Heart left ventricle (tissue), 16 donors: ENCODE measurements around the gene HPSE2. TPM values are rescaled to one million over a fixed set of nuclear protein-coding genes. Genes with fewer than 3 reads are reported as not detected.

ENCODE experiments used
- ATAC-seq, 4 donors: fragments of 200-7000 bp; cut with Tn5 transposase; one replicate each; pipeline ENCODE4 v1.9.1; 2020 to 2022; ENCODE audit warnings: moderate library complexity in 4 of 4, mild to moderate bottlenecking in 3 of 4, moderate number of reproducible peaks in 1 of 4
- DNase-seq, 5 donors: peaks; one replicate each; pipeline ENCODE4 v3.0.0-alpha.2; 2020
- H3K27ac ChIP-seq, 12 donors: fragments of 200-600 bp; sonication (generic) in 4 of 12; one replicate each; pipeline versions ENCODE4 v1.5.0 to v1.8.0; 2016 to 2022; ENCODE audit warnings: mild to moderate bottlenecking in 2 of 12
- H3K27me3 ChIP-seq, 9 donors: fragments of 200-600 bp; sonication (generic) in 2 of 9; one replicate each; pipeline versions ENCODE4 v1.5.1 to v1.8.0; 2016 to 2022; ENCODE audit warnings: mild to moderate bottlenecking in 3 of 9
- H3K36me3 ChIP-seq, 9 donors: fragments of 200-600 bp; sonication (generic) in 2 of 9; one replicate each; pipeline versions ENCODE4 v1.5.0 to v1.8.0; 2018 to 2022; ENCODE audit warnings: mild to moderate bottlenecking in 2 of 9
- H3K4me1 ChIP-seq, 12 donors: fragments of 200-600 bp; sonication (generic) in 4 of 12; one replicate each; pipeline versions ENCODE4 v1.5.0 to v1.8.0; 2016 to 2022; ENCODE audit warnings: mild to moderate bottlenecking in 3 of 12
- H3K4me3 ChIP-seq, 12 donors: fragments of 200-600 bp; sonication (generic) in 4 of 12; one replicate each; pipeline versions ENCODE4 v1.5.0 to v1.8.0; 2017 to 2022; ENCODE audit warnings: mild to moderate bottlenecking in 9 of 12, moderate library complexity in 4 of 12
- H3K9me3 ChIP-seq, 12 donors: fragments of 200-600 bp; sonication (generic) in 4 of 12; one replicate each; pipeline versions ENCODE4 v1.5.0 to v1.8.0; 2016 to 2022; ENCODE audit warnings: mild to moderate bottlenecking in 1 of 12
- POLR2A ChIP-seq, 2 donors: fragments of 450-650 bp; IDR thresholded peaks; one replicate each; pipeline ENCODE4 v1.6.1; 2017; ENCODE audit warnings: antibody characterized with exemption in 2 of 2, mild to moderate bottlenecking in 2 of 2, moderate library complexity in 2 of 2
- WGBS, 4 donors: extraction: QIAGEN DNeasy Blood & Tissue Kit in 2 of 4; methylation state at CpG; one replicate each; pipeline versions ENCODE4 v1.1.5 to v1.1.7; 2013 to 2018; 5-methylcytosine and 5-hydroxymethylcytosine counted together
- intact Hi-C, 10 donors: fragments of 100-400 bp; cut with DNase I; formaldehyde crosslinking; loops; one replicate each; pipeline versions ENCODE4 v1.11.1 to v1.14.2; 2022
- polyA plus RNA-seq, 2 donors: library from polyadenylated mRNA; stranded (reverse); fragments of 200-250 nt; gene quantifications; one replicate each; pipeline ENCODE4 v1.2.3, GENCODE V29; 2013
- total RNA-seq, 9 donors: library from RNA; depleted of rRNA in 2 of 9; stranded (reverse); fragments of >200 nt in 2 of 9; fragmentation: NEBNext Ultra II Directional in 3 of 9; extraction: Animal tissue kit (Norgen Biotek cat#: 25700) in 3 of 9; gene quantifications; one replicate each; pipeline versions ENCODE4 v1.1.0 to v1.2.4, GENCODE V29; 2016 to 2023
- TF ChIP-seq, protein P1 (sequence below), 12 donors: fragments of 200-600 bp; sonication (generic) in 4 of 12; IDR thresholded peaks; one replicate each; pipeline versions ENCODE4 v1.5.0 to v1.8.0; 2018 to 2022; ENCODE audit warnings: antibody characterized with exemption in 12 of 12, mild to moderate bottlenecking in 5 of 12
- donor health status: ischemic (EF 13 %, LVEDD 7.1; RV severe dilation, severe dysfunction).
- donor health status: healthy with polysubstance abuse.
- donor health status: DM: no; HTN: yes; CAD: no.
- donor health status: DM: no; HTN: no; CAD: no.
- donor health status: ischemic (EF 25% LVEDD 6.9; RV normal size, moderate dysfunction).
- donor health status: ischemic (EF 25% LVEDD 5.7; RV mildly dilated, moderate dysfunction).
- donor health status: healthy.
- donor health status: DM: yes; HTN: yes; CAD: no.
- donor health status: ischemic (EF 35%, LVEDD 5.7; RV mildly dilated, moderate dysfunction).
- donor health status: nonischemic (EF 11% LVEDD 7.7; RV severe dilation, severe dysfunction).
- donor health status: DM: yes; HTN: yes; CAD: no.
- donor health status: PGD.
- donor health status: ischemic (EF 29% LVEDD 5.4; RV normal size, mild dysfunction).
- donor health status: nonischemic (EF 23%, LVEDD 6.1; RV moderate dilation, normal function).

Gene HPSE2
- total and polyA plus RNA-seq, 11 donors = 0.06 to 0.18 (median 0.12) TPM; not detected in 3

DNA sequence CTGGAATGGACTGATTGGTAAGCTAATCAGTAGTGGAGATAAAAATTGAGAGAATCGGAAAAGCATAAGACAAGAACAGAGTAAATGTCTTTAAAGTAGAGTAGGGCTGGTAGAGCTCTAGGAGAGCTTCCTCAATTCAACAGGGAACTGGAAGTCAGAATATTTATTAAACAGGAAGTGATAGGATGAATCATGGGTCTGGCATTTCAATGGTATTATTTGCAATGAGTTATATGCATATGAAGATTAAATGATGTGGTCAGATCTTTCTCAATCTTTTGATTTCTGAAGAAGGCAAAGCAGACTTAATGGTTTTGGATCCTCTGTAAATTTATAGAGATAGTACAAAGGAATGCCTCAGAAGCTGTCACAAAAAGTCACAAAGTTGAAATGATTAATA, 349.0 kb downstream of the HPSE2 start:
- intact Hi-C loops = no loop called here
- ATAC-seq (no peak), DNase-seq (no peak)
- peaks cover 0 to 4% (median 0%) of the 10 kb centered on the region in 9 donors for H3K27me3 ChIP-seq
- no peaks in the 10 kb centered on the region for H3K9me3 ChIP-seq
- no peak overlapping the region for H3K27ac ChIP-seq
- H3K36me3 ChIP-seq = no peaks in the 10 kb centered on the region
- H3K4me3 ChIP-seq = no peak overlapping the region
- TF ChIP-seq, protein P1, sequence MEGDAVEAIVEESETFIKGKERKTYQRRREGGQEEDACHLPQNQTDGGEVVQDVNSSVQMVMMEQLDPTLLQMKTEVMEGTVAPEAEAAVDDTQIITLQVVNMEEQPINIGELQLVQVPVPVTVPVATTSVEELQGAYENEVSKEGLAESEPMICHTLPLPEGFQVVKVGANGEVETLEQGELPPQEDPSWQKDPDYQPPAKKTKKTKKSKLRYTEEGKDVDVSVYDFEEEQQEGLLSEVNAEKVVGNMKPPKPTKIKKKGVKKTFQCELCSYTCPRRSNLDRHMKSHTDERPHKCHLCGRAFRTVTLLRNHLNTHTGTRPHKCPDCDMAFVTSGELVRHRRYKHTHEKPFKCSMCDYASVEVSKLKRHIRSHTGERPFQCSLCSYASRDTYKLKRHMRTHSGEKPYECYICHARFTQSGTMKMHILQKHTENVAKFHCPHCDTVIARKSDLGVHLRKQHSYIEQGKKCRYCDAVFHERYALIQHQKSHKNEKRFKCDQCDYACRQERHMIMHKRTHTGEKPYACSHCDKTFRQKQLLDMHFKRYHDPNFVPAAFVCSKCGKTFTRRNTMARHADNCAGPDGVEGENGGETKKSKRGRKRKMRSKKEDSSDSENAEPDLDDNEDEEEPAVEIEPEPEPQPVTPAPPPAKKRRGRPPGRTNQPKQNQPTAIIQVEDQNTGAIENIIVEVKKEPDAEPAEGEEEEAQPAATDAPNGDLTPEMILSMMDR (IDR thresholded peaks at IDR 0.05) = no peak
- TF ChIP-seq POLR2A (IDR thresholded peaks at IDR 0.05) = no peak
- WGBS, 4 donors = 58 to 70% (median 60%) methylated on average over 1 of the region's 1 CpG
- no peaks in the 10 kb centered on the region for H3K4me1 ChIP-seq

DNA sequence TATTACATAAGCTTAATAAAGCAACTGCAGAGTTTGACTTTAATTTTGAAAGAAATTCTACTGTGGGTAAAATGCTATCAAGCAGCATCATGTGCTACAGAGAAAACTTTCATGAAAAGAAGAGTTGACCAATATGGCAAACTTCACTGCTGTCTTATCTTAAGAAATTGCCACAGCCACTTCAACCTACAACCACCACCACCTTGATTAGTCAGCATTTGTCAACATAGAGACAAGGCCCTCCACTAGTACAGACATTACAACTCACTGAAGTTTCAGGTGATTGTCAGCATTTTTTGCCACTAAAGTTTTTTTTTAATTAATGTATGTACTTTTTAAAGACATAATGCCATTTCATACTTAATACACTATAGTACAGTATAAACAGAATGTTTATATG, 350.3 kb downstream of the HPSE2 start:
- no peak overlapping the region for H3K4me3 ChIP-seq
- TF ChIP-seq POLR2A (IDR thresholded peaks at IDR 0.05) = no peak
- TF ChIP-seq, protein P1 (IDR thresholded peaks at IDR 0.05) = no peak
- H3K9me3 ChIP-seq = no peaks in the 10 kb centered on the region
- peaks cover 0 to 4% (median 0%) of the 10 kb centered on the region in 9 donors for H3K27me3 ChIP-seq
- no peak overlapping the region for H3K27ac ChIP-seq
- H3K4me1 ChIP-seq = no peaks in the 10 kb centered on the region
- no peaks in the 10 kb centered on the region for H3K36me3 ChIP-seq
- DNase-seq = no peak
- ATAC-seq = no peak
- intact Hi-C loops = no loop called here

DNA sequence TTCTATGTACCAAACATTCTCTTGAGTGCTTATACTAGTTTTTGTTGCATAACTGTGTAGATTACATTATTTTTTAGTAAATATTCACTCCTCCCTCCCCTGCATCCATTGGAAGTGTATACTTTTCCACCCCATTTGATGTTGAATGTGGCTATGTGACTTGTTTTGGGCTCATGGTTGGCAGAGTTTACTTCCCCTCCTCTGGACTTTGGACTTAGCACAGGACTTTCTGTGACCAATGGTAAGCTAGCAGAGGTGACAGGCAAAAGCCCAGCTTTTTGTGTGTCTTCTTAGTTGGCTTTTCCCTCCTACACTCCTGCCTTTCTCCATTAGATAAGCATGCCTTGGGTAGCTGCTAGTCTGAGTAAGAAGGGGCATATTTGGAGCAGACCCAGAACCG, 353.9 kb downstream of the HPSE2 start:
- TF ChIP-seq, protein P1 (IDR thresholded peaks at IDR 0.05) = no peak
- no peak for TF ChIP-seq POLR2A (IDR thresholded peaks at IDR 0.05)
- Histone ChIP-seq H3K4me1 (no peaks in the 10 kb centered on the region), H3K27me3 (peaks cover 0 to 4% (median 0%) of the 10 kb centered on the region in 9 donors), H3K9me3 (no peaks in the 10 kb centered on the region), H3K4me3 (no peak overlapping the region), H3K36me3 (no peaks in the 10 kb centered on the region), H3K27ac (no peak overlapping the region)
- ATAC-seq = no peak
- DNase-seq = no peak
- intact Hi-C loops = no loop called here
- WGBS, 4 donors = 82 to 100% (median 86%) methylated on average over 1 of the region's 1 CpG

DNA sequence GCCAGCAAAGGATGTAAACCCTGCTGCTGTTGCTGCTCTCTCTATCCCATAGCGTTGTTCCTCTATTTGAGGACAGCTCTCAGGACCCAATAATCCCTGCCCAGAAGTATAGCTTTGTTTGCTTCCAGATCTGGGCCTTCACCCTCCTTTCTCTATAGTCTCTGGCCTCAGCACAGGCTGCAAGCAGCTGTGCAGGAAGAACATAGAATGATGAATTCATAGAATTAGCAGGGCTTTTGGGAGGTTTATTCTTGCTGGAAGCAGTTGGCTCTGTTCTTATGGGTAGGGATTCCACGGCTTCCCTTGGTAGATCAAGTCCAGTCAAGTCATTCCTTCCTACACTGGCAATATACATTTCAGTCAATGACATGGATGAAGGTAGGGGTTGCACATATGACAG, 354.7 kb downstream of the HPSE2 start:
- H3K27ac ChIP-seq = no peak overlapping the region
- no peaks in the 10 kb centered on the region for H3K36me3 ChIP-seq
- DNase-seq (no peak), ATAC-seq (no peak)
- H3K4me3 ChIP-seq = no peak overlapping the region
- TF ChIP-seq, protein P1 (IDR thresholded peaks at IDR 0.05) = no peak
- no peak for TF ChIP-seq POLR2A (IDR thresholded peaks at IDR 0.05)
- no peaks in the 10 kb centered on the region for H3K27me3 ChIP-seq
- intact Hi-C loops = no loop called here
- 47 to 65% (median 56%) methylated on average over 2 of the region's 2 CpGs for WGBS, 4 donors
- H3K9me3 ChIP-seq = no peaks in the 10 kb centered on the region
- H3K4me1 ChIP-seq = no peaks in the 10 kb centered on the region
